Panc1 (cell line): ENCODE measurements around the gene CD2BP2. TPM values are rescaled to one million over a fixed set of nuclear protein-coding genes. Genes with fewer than 3 reads are reported as not detected.
A peak's percentile ranks its signal among the peaks of the same experiment; 100 is the strongest.

ENCODE experiments used
- ATAC-seq: fragments of 200-7000 bp; cut with Tn5 transposase; 2 replicates; pipeline ENCODE4 v1.9.1; 2020; ENCODE audit warnings: mild to moderate bottlenecking, moderate library complexity
- BruUV-seq: library from RNA; stranded (reverse); fragments of 400-500 nt; replicated peaks from 2 replicates; lab custom pipeline; 2021; lab: Mats Ljungman, UMichigan
- CTCF ChIA-PET: fragments of 300-600 bp; sonication (Branson Sonifier 250); formaldehyde crosslinking; loops from one replicate; lab custom pipeline; 2022; ENCODE audit warnings: antibody characterized with exemption; lab: Charles Lee
- POLR2A ChIA-PET: fragments of 300-600 bp; sonication (Branson Sonifier 250); formaldehyde crosslinking; loops from one replicate; lab custom pipeline; 2022; ENCODE audit warnings: antibody characterized with exemption; lab: Charles Lee
- DNase-seq: peaks from one replicate; pipeline ENCODE4 v3.0.0-alpha.2; 2010; ENCODE audit warnings: low read depth, low spot score
- H3K27ac ChIP-seq: 2 replicates; pipeline ENCODE4 v1.5.1; 2011; ENCODE audit warnings: mild to moderate bottlenecking, low read length, inconsistent platforms
- H3K27me3 ChIP-seq: fragments of 200-500 bp; sonication (Bioruptor generic); 2 replicates; pipeline ENCODE4 v1.6.0; 2014; ENCODE audit warnings: low read length, inconsistent platforms; ENCODE audit not compliant: control insufficient read depth, insufficient read depth
- H3K36me3 ChIP-seq: fragments of 200-500 bp; sonication (Bioruptor generic); 2 replicates; pipeline ENCODE4 v1.5.1; 2014; ENCODE audit warnings: inconsistent platforms, mild to moderate bottlenecking, low read length, moderate library complexity; ENCODE audit not compliant: control insufficient read depth, insufficient read depth
- H3K4me1 ChIP-seq: 2 replicates; pipeline ENCODE4 v1.5.1; 2011; ENCODE audit warnings: inconsistent platforms, mild to moderate bottlenecking, low read length, moderate library complexity; ENCODE audit not compliant: control insufficient read depth, insufficient read depth
- H3K4me3 ChIP-seq, 2 experiments: 2 replicates each; pipeline ENCODE4 v1.5.1; 2011 to 2012; ENCODE audit warnings: low read depth in 2 of 2, low read length in 2 of 2, mild to moderate bottlenecking in 2 of 2, inconsistent platforms in 1 of 2, moderate library complexity in 1 of 2
- H3K9me3 ChIP-seq: fragments of 200-500 bp; sonication (Bioruptor generic); 2 replicates; pipeline ENCODE4 v1.5.1; 2014; ENCODE audit warnings: low read depth, mild to moderate bottlenecking, inconsistent platforms, low read length, moderate library complexity; ENCODE audit not compliant: control insufficient read depth, insufficient read depth
- CTCF ChIP-seq: fragments of 450-650 bp; IDR thresholded peaks from 2 replicates; pipeline ENCODE4 v1.5.1; 2017; ENCODE audit warnings: mild to moderate bottlenecking
- POLR2AphosphoS5 ChIP-seq: IDR thresholded peaks from 2 replicates; pipeline ENCODE4 v1.6.1; 2012; ENCODE audit warnings: mild to moderate bottlenecking, low read depth, low read length, moderate library complexity
- SIN3A ChIP-seq: IDR thresholded peaks from 2 replicates; pipeline ENCODE4 v1.6.1; 2012; ENCODE audit warnings: low read depth, mild to moderate bottlenecking, low read length, moderate library complexity, borderline replicate concordance; ENCODE audit not compliant: insufficient read depth
- TCF7L2 ChIP-seq: IDR thresholded peaks from 2 replicates; pipeline ENCODE4 v1.6.1; 2011; ENCODE audit warnings: mild to moderate bottlenecking, low read depth, low read length, inconsistent platforms
- in situ Hi-C: cut with HindIII; loops from 2 replicates; pipeline ENCODE4 v1.10.0; 2016; ENCODE audit warnings: low sequenced_read_pairs, low pct_unique_long_range_greater_than_20kb
- intact Hi-C: fragments of 100-400 bp; cut with micrococcal nuclease; formaldehyde crosslinking; loops from one replicate; pipeline ENCODE4 v1.10.0; 2022; ENCODE audit not compliant: unreplicated experiment
- total RNA-seq: library from RNA; stranded (reverse); gene quantifications from one replicate; pipeline ENCODE4 v1.2.1, GENCODE V29; 2021; ENCODE audit not compliant: unreplicated experiment
- TF ChIP-seq, protein P1 (sequence below), 2 experiments: IDR thresholded peaks; 2 replicates each; pipeline ENCODE4 v1.6.1; 2011 to 2012; ENCODE audit warnings: low read depth in 2 of 2, control low read depth in 1 of 2, low read length in 1 of 2, mild to moderate bottlenecking in 1 of 2, moderate library complexity in 1 of 2; ENCODE audit not compliant: insufficient read depth in 1 of 2

CD2BP2 gene
- total RNA-seq, 1 experiment from 2014 or later = 90.7 TPM

DNA sequence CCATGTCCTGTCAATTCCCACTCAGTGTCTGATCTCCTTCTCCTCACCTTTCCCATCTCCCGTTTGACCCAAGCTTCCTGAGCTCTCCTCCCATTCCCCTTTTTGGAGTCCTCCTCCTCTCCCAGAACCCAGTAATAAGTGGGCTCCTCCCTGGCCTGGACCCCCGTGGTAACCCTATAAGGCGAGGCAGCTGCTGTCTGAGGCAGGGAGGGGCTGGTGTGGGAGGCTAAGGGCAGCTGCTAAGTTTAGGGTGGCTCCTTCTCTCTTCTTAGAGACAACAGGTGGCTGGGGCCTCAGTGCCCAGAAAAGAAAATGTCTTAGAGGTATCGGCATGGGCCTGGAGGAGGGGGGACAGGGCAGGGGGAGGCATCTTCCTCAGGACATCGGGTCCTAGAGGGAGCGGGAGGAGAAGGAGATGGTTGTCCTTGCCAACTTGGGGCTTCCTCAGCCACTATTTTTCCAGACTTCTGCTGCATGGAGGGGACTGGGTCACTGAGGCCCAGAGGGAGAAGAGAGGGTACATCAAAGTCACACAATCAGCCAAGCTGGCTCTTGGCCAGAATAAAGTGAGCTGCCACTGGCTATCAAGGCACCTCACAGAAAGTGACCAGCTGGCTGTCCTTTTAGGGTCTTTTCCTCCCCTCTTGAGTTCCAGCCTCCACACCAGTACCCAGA is 17.1 kb upstream of the CD2BP2 start:
- intact Hi-C loops (no loop called here), in situ Hi-C loops (no loop called here)
- H3K4me1 ChIP-seq = peaks cover 9% of the 10 kb centered on the region
- ATAC-seq = no peak
- no TSS peak for BruUV-seq
- no peaks in the 10 kb centered on the region for H3K9me3 ChIP-seq
- DNase-seq = no peak
- no peaks in the 10 kb centered on the region; the same call in 1 of the 2 replicates for H3K36me3 ChIP-seq
- ChIA-PET POLR2A (no interaction called here), CTCF (no interaction called here)
- TF ChIP-seq, protein P1, sequence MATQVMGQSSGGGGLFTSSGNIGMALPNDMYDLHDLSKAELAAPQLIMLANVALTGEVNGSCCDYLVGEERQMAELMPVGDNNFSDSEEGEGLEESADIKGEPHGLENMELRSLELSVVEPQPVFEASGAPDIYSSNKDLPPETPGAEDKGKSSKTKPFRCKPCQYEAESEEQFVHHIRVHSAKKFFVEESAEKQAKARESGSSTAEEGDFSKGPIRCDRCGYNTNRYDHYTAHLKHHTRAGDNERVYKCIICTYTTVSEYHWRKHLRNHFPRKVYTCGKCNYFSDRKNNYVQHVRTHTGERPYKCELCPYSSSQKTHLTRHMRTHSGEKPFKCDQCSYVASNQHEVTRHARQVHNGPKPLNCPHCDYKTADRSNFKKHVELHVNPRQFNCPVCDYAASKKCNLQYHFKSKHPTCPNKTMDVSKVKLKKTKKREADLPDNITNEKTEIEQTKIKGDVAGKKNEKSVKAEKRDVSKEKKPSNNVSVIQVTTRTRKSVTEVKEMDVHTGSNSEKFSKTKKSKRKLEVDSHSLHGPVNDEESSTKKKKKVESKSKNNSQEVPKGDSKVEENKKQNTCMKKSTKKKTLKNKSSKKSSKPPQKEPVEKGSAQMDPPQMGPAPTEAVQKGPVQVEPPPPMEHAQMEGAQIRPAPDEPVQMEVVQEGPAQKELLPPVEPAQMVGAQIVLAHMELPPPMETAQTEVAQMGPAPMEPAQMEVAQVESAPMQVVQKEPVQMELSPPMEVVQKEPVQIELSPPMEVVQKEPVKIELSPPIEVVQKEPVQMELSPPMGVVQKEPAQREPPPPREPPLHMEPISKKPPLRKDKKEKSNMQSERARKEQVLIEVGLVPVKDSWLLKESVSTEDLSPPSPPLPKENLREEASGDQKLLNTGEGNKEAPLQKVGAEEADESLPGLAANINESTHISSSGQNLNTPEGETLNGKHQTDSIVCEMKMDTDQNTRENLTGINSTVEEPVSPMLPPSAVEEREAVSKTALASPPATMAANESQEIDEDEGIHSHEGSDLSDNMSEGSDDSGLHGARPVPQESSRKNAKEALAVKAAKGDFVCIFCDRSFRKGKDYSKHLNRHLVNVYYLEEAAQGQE (IDR thresholded peaks at IDR 0.05; ENCODE audit: insufficient read depth in 1 of 2, low read depth in 2 of 2, low read length in 1 of 2) = no peak
- TF ChIP-seq CTCF (no peak), TCF7L2 (no peak), SIN3A (no peak), POLR2AphosphoS5 (no peak)
- no peaks in the 10 kb centered on the region for H3K27me3 ChIP-seq
- H3K4me3 ChIP-seq = no peak overlapping the region
- H3K27ac ChIP-seq = no peak overlapping the region; the same call in 1 of the 2 replicates

- in situ Hi-C loops = no loop called here
- ChIA-PET POLR2A (interaction anchor here (0.6 to 1.2 kb wide), 3 partner anchors 16 to 246 kb away, joined by 3 to 10 read pairs (median 4); partner anchors contain the start of gene CD2BP2), CTCF (interaction anchor here (0.6 to 0.9 kb wide), 2 partner anchors 19 to 259 kb away, joined by 3 to 10 read pairs; no protein-coding TSS in a partner anchor)
- no peak for DNase-seq
- Histone ChIP-seq H3K4me3 (peak overlapping the region; percentile 54 to 60), H3K27ac (peak overlapping the region; percentile 84), H3K36me3 (no peaks in the 10 kb centered on the region; the same call in 1 of the 2 replicates), H3K27me3 (no peaks in the 10 kb centered on the region), H3K4me1 (0 out of 2 replicates have a peak, but pooled peaks cover 7% of the 10 kb centered on the region), H3K9me3 (no peaks in the 10 kb centered on the region)
- no peak for TF ChIP-seq CTCF
- ATAC-seq = no peak
- intact Hi-C loops = no loop called here
- no TSS peak for BruUV-seq
Measured at GRCh38 chr16:30371248-30371816, 16.2 kb upstream of the CD2BP2 start.
